HG03432 (cell line): ENCODE data around the gene IGSF9B.

Source experiments
- ATAC-seq: cut with Tn5 transposase; IDR thresholded peaks from one replicate; pipeline ENCODE4 v1.9.1; 2021; ENCODE audit warnings: mild to moderate bottlenecking, moderate library complexity; ENCODE audit not compliant: unreplicated experiment

IGSF9B gene

GRCh38 chr11:133938166-133938565 is 18.6 kb downstream of the IGSF9B start:
- no peak for ATAC-seq

GRCh38 chr11:133937468-133937867 is 19.3 kb downstream of the IGSF9B start:
- ATAC-seq, result no peak

- no peak for ATAC-seq
Measured at GRCh38 chr11:133937015-133937414, 19.8 kb downstream of the IGSF9B start.

GRCh38 chr11:133936592-133936991 is 20.2 kb downstream of the IGSF9B start:
- ATAC-seq, result no peak

GRCh38 chr11:133936136-133936535 is 20.6 kb downstream of the IGSF9B start:
- no peak for ATAC-seq

- ATAC-seq, result no peak
Measured at GRCh38 chr11:133935551-133935910, 21.2 kb downstream of the IGSF9B start.

GRCh38 chr11:133934599-133935550 is 21.9 kb downstream of the IGSF9B start:
- ATAC-seq, result no peak

GRCh38 chr11:133934096-133934495 is 22.7 kb downstream of the IGSF9B start:
- no peak for ATAC-seq

GRCh38 chr11:133931449-133932060 is 25.2 kb downstream of the IGSF9B start:
- no peak for ATAC-seq

- no peak for ATAC-seq
Measured at GRCh38 chr11:133930767-133931448, 25.9 kb downstream of the IGSF9B start.

GRCh38 chr11:133930053-133930766 is 26.6 kb downstream of the IGSF9B start:
- ATAC-seq, result no peak

GRCh38 chr11:133929401-133930052 is 27.2 kb downstream of the IGSF9B start:
- no peak for ATAC-seq

GRCh38 chr11:133928628-133929059 is 28.1 kb downstream of the IGSF9B start:
- peak; percentile 72 for ATAC-seq

GRCh38 chr11:133927690-133928627 is 28.8 kb downstream of the IGSF9B start:
- ATAC-seq, result peak; percentile 77

- no peak for ATAC-seq
Measured at GRCh38 chr11:133926466-133927246, 30.1 kb downstream of the IGSF9B start.

- ATAC-seq, result no peak
Measured at GRCh38 chr11:133925756-133926155, 31.0 kb downstream of the IGSF9B start.

GRCh38 chr11:133924661-133925060 is 32.1 kb downstream of the IGSF9B start:
- ATAC-seq, result no peak

GRCh38 chr11:133922078-133922870 is 34.5 kb downstream of the IGSF9B start:
- ATAC-seq, result no peak
